Stimulated activated naive CD8-positive, alpha-beta T cell treated with anti-CD3 and anti-CD28 coated beads, Interleukin-15, Interleukin-2, amounts not matched to agents 100 ng/mL and 50 ng/mL, for 24 hours (primary cell): ENCODE data around the gene PRSS56.

Source experiments
- H3K27ac Mint-ChIP-seq: one replicate; pipeline ENCODE4 v1.8.0; 2021; ENCODE audit warnings: mild to moderate bottlenecking, mixed read lengths
- H3K27me3 Mint-ChIP-seq: one replicate; pipeline ENCODE4 v1.8.0; 2021; ENCODE audit warnings: mixed read lengths
- H3K36me3 Mint-ChIP-seq: one replicate; pipeline ENCODE4 v1.8.0; 2021; ENCODE audit warnings: low read depth, mixed read lengths
- H3K4me1 Mint-ChIP-seq: one replicate; pipeline ENCODE4 v1.8.0; 2021; ENCODE audit warnings: low read depth, mixed read lengths
- H3K4me3 Mint-ChIP-seq: one replicate; pipeline ENCODE4 v1.8.0; 2021; ENCODE audit warnings: mild to moderate bottlenecking, mixed read lengths
- H3K9me3 Mint-ChIP-seq: one replicate; pipeline ENCODE4 v1.8.0; 2021; ENCODE audit warnings: mixed read lengths

The PRSS56 gene

GRCh38 chr2:232483923-232484627, 36.1 kb upstream of the PRSS56 start:
- Mint-ChIP-seq H3K4me1 (peaks cover 5% of the 10 kb centered on the region), H3K4me3 (no peak overlapping the region), H3K36me3 (no peaks in the 10 kb centered on the region), H3K9me3 (no peaks in the 10 kb centered on the region), H3K27ac (no peak overlapping the region), H3K27me3 (peaks cover 31% of the 10 kb centered on the region)

GRCh38 chr2:232484628-232485347, 35.4 kb upstream of the PRSS56 start:
- no peaks in the 10 kb centered on the region for H3K36me3 Mint-ChIP-seq
- H3K4me3 Mint-ChIP-seq: no peak overlapping the region
- H3K9me3 Mint-ChIP-seq: no peaks in the 10 kb centered on the region
- no peak overlapping the region for H3K27ac Mint-ChIP-seq
- H3K4me1 Mint-ChIP-seq: peaks cover 5% of the 10 kb centered on the region
- H3K27me3 Mint-ChIP-seq: peaks cover 38% of the 10 kb centered on the region

- H3K27me3 Mint-ChIP-seq: peaks cover 43% of the 10 kb centered on the region
- H3K4me3 Mint-ChIP-seq: no peak overlapping the region
- peaks cover 5% of the 10 kb centered on the region for H3K4me1 Mint-ChIP-seq
- no peak overlapping the region for H3K27ac Mint-ChIP-seq
- no peaks in the 10 kb centered on the region for H3K9me3 Mint-ChIP-seq
- H3K36me3 Mint-ChIP-seq: no peaks in the 10 kb centered on the region
Measured at GRCh38 chr2:232485348-232485756, 34.8 kb upstream of the PRSS56 start.

GRCh38 chr2:232485757-232486557, 34.2 kb upstream of the PRSS56 start:
- Mint-ChIP-seq H3K9me3 (no peaks in the 10 kb centered on the region), H3K4me1 (peaks cover 5% of the 10 kb centered on the region), H3K36me3 (no peaks in the 10 kb centered on the region), H3K27me3 (peaks cover 43% of the 10 kb centered on the region), H3K27ac (no peak overlapping the region), H3K4me3 (no peak overlapping the region)

GRCh38 chr2:232486558-232487384, 33.4 kb upstream of the PRSS56 start:
- Mint-ChIP-seq H3K36me3 (no peaks in the 10 kb centered on the region), H3K9me3 (no peaks in the 10 kb centered on the region), H3K4me3 (peak overlapping the region; percentile 32), H3K27me3 (peaks cover 49% of the 10 kb centered on the region), H3K4me1 (peaks cover 5% of the 10 kb centered on the region), H3K27ac (no peak overlapping the region)

GRCh38 chr2:232487385-232488096, 32.6 kb upstream of the PRSS56 start, which contains the start of gene ECEL1:
TSS of gene ECEL1 (minus strand) at chr2:232487834. CDS start at chr2:232486653, 1,181 bp downstream.
- no peaks in the 10 kb centered on the region for H3K9me3 Mint-ChIP-seq
- H3K4me3 Mint-ChIP-seq: peak within 1 kb of the TSS; percentile 32
- no peak within 1 kb of the TSS for H3K27ac Mint-ChIP-seq
- H3K27me3 Mint-ChIP-seq: peaks cover 52% of the 10 kb centered on the region
- H3K4me1 Mint-ChIP-seq: peaks cover 5% of the 10 kb centered on the region
- H3K36me3 Mint-ChIP-seq: no peaks in the 10 kb centered on the region

GRCh38 chr2:232488097-232488711, 32.0 kb upstream of the PRSS56 start:
- Mint-ChIP-seq H3K27me3 (peaks cover 52% of the 10 kb centered on the region), H3K36me3 (no peaks in the 10 kb centered on the region), H3K27ac (no peak overlapping the region), H3K9me3 (no peaks in the 10 kb centered on the region), H3K4me1 (peaks cover 5% of the 10 kb centered on the region), H3K4me3 (peak overlapping the region; percentile 3)

GRCh38 chr2:232488721-232489300, 31.4 kb upstream of the PRSS56 start:
- Mint-ChIP-seq H3K4me1 (peaks cover 5% of the 10 kb centered on the region), H3K27me3 (peaks cover 52% of the 10 kb centered on the region), H3K9me3 (no peaks in the 10 kb centered on the region), H3K36me3 (no peaks in the 10 kb centered on the region), H3K27ac (no peak overlapping the region), H3K4me3 (peak overlapping the region; percentile 3)

- Mint-ChIP-seq H3K27ac (no peak overlapping the region), H3K36me3 (no peaks in the 10 kb centered on the region), H3K4me1 (peaks cover 5% of the 10 kb centered on the region), H3K27me3 (peaks cover 45% of the 10 kb centered on the region), H3K4me3 (no peak overlapping the region), H3K9me3 (no peaks in the 10 kb centered on the region)
Measured at GRCh38 chr2:232489516-232490220, 30.5 kb upstream of the PRSS56 start.

GRCh38 chr2:232490221-232491138, 29.7 kb upstream of the PRSS56 start:
- no peaks in the 10 kb centered on the region for H3K9me3 Mint-ChIP-seq

GRCh38 chr2:232491139-232491780, 28.9 kb upstream of the PRSS56 start:
- H3K4me3 Mint-ChIP-seq: no peak overlapping the region
- H3K27ac Mint-ChIP-seq: no peak overlapping the region
- peaks cover 36% of the 10 kb centered on the region for H3K27me3 Mint-ChIP-seq

More at GRCh38 chr2:232490221-232491138, 29.7 kb upstream of the PRSS56 start:
- Mint-ChIP-seq H3K27me3 (peaks cover 37% of the 10 kb centered on the region), H3K27ac (no peak overlapping the region), H3K36me3 (no peaks in the 10 kb centered on the region), H3K4me1 (no peaks in the 10 kb centered on the region), H3K4me3 (no peak overlapping the region)

More at GRCh38 chr2:232491139-232491780, 28.9 kb upstream of the PRSS56 start:
- no peaks in the 10 kb centered on the region for H3K36me3 Mint-ChIP-seq
- no peaks in the 10 kb centered on the region for H3K4me1 Mint-ChIP-seq
- no peaks in the 10 kb centered on the region for H3K9me3 Mint-ChIP-seq
